Occipital lobe (tissue), 2 donors: ENCODE results near the gene SHISA4. TPM values are rescaled to one million over a fixed set of nuclear protein-coding genes. Genes with fewer than 3 reads are reported as not detected.
A peak's percentile ranks its signal among the peaks of the same experiment; 100 is the strongest.
"Not testable (repeated sequence)": the region's sequence is repeated elsewhere in the genome, so short reads cannot be mapped to it uniquely, and the experiment has no call there.

ENCODE experiments used
- DNase-seq: peaks from one replicate; lab custom pipeline; 2025; lab: John Stamatoyannopoulos, UW
- total RNA-seq: library from RNA; depleted of rRNA; stranded (reverse); fragments of >200 nt; gene quantifications from one replicate; pipeline ENCODE4 v1.2.3, GENCODE V29; 2014

The SHISA4 gene
- total RNA-seq = 16.1 TPM

GRCh38 chr1:201888282-201889089 is at the start of gene SHISA4:
SHISA4 (plus strand) TSS chr1:201888898; CDS start chr1:201888995, 97 bp downstream.
- peak; percentile 94 for DNase-seq

- DNase-seq = not testable (repeated sequence)
Measured at GRCh38 chr1:201839089-201839488, 49.6 kb upstream of the SHISA4 start.

- no peak for DNase-seq
Measured at GRCh38 chr1:201840055-201840454, 48.6 kb upstream of the SHISA4 start.

GRCh38 chr1:201840490-201840889 is 48.2 kb upstream of the SHISA4 start:
- DNase-seq = no peak

- DNase-seq = no peak
Measured at GRCh38 chr1:201841265-201841912, 47.3 kb upstream of the SHISA4 start.

GRCh38 chr1:201842472-201843027 is 46.1 kb upstream of the SHISA4 start:
- DNase-seq = no peak

- DNase-seq = no peak
Measured at GRCh38 chr1:201845331-201846083, 43.2 kb upstream of the SHISA4 start.

- no peak for DNase-seq
Measured at GRCh38 chr1:201847150-201847549, 41.5 kb upstream of the SHISA4 start.

- no peak for DNase-seq
Measured at GRCh38 chr1:201848230-201848629, 40.5 kb upstream of the SHISA4 start.

GRCh38 chr1:201849372-201850052 is 39.2 kb upstream of the SHISA4 start:
- no peak for DNase-seq

- DNase-seq = no peak
Measured at GRCh38 chr1:201850053-201850397, 38.7 kb upstream of the SHISA4 start.

GRCh38 chr1:201851949-201852348 is 36.7 kb upstream of the SHISA4 start:
- no peak for DNase-seq

GRCh38 chr1:201856722-201857121 is 32.0 kb upstream of the SHISA4 start:
- DNase-seq = not testable (repeated sequence)

GRCh38 chr1:201859424-201859823 is 29.3 kb upstream of the SHISA4 start:
- no peak for DNase-seq

- no peak for DNase-seq
Measured at GRCh38 chr1:201861448-201861847, 27.2 kb upstream of the SHISA4 start.

- no peak for DNase-seq
Measured at GRCh38 chr1:201870397-201870796, 18.3 kb upstream of the SHISA4 start.

- DNase-seq = no peak
Measured at GRCh38 chr1:201874672-201875071, 14.0 kb upstream of the SHISA4 start.

- DNase-seq = no peak
Measured at GRCh38 chr1:201876148-201876818, 12.4 kb upstream of the SHISA4 start.

- no peak for DNase-seq
Measured at GRCh38 chr1:201877877-201878401, 10.8 kb upstream of the SHISA4 start.

GRCh38 chr1:201880928-201881571 is 7.6 kb upstream of the SHISA4 start:
- DNase-seq = no peak
